GM23248 (cell line): ENCODE results near the gene BMPR1B. TPM values are rescaled to one million over a fixed set of nuclear protein-coding genes. Genes with fewer than 3 reads are reported as not detected.

Experiments used
- DNase-seq: peaks from one replicate; pipeline ENCODE4 v3.0.0-alpha.2; 2015
- H2AFZ ChIP-seq: fragments of 200-600 bp; sonication (generic); 2 replicates; pipeline ENCODE4 v1.6.1; 2016; ENCODE audit warnings: antibody characterized with exemption
- H3F3A ChIP-seq: fragments of 200-600 bp; sonication (generic); 2 replicates; pipeline ENCODE4 v1.6.1; 2016; ENCODE audit warnings: mild to moderate bottlenecking, antibody characterized with exemption, mixed run types; ENCODE audit not compliant: insufficient read depth
- H3K27ac ChIP-seq: fragments of 200-600 bp; sonication (generic); 2 replicates; pipeline ENCODE4 v1.5.1; 2016; ENCODE audit warnings: mild to moderate bottlenecking
- H3K27me3 ChIP-seq: fragments of 200-600 bp; sonication (generic); replicated peaks from 2 replicates; pipeline ENCODE4 v1.6.1; 2016; ENCODE audit warnings: mild to moderate bottlenecking; ENCODE audit not compliant: insufficient read depth
- H3K36me3 ChIP-seq: fragments of 200-600 bp; sonication (generic); 2 replicates; pipeline ENCODE4 v1.6.1; 2016; ENCODE audit warnings: low read depth, mild to moderate bottlenecking
- H3K4me1 ChIP-seq: fragments of 200-600 bp; sonication (generic); 2 replicates; pipeline ENCODE4 v1.6.1; 2016; ENCODE audit warnings: mild to moderate bottlenecking; ENCODE audit not compliant: insufficient read depth
- H3K4me2 ChIP-seq: fragments of 200-600 bp; sonication (generic); one replicate; pipeline ENCODE4 v1.6.1; 2016; ENCODE audit warnings: mild to moderate bottlenecking; ENCODE audit not compliant: unreplicated experiment
- H3K4me3 ChIP-seq: fragments of 200-600 bp; sonication (generic); 2 replicates; pipeline ENCODE4 v1.5.1; 2016; ENCODE audit warnings: mild to moderate bottlenecking
- H3K79me2 ChIP-seq: fragments of 200-600 bp; sonication (generic); 2 replicates; pipeline ENCODE4 v1.6.1; 2016; ENCODE audit warnings: mild to moderate bottlenecking; ENCODE audit not compliant: insufficient read depth
- H3K9ac ChIP-seq: fragments of 200-600 bp; sonication (generic); 2 replicates; pipeline ENCODE4 v1.6.1; 2016; ENCODE audit warnings: mild to moderate bottlenecking
- H3K9me2 ChIP-seq: fragments of 200-600 bp; sonication (generic); 2 replicates; pipeline ENCODE4 v1.6.1; 2016; ENCODE audit warnings: mixed run types, mild to moderate bottlenecking, moderate library complexity; ENCODE audit not compliant: insufficient read depth
- H3K9me3 ChIP-seq: fragments of 200-600 bp; sonication (generic); one replicate; pipeline ENCODE4 v1.6.1; 2017; ENCODE audit warnings: low read depth
- H4K20me1 ChIP-seq: fragments of 200-600 bp; sonication (generic); 2 replicates; pipeline ENCODE4 v1.6.0; 2016; ENCODE audit not compliant: insufficient read depth
- EZH2 ChIP-seq: fragments of 200-600 bp; sonication (generic); IDR thresholded peaks from 2 replicates; pipeline ENCODE4 v1.6.1; 2018; ENCODE audit warnings: antibody characterized with exemption, mild to moderate bottlenecking; ENCODE audit not compliant: insufficient read depth, poor library complexity, severe bottlenecking
- EZH2phosphoT487 ChIP-seq: fragments of 200-600 bp; sonication (generic); IDR thresholded peaks from 2 replicates; pipeline ENCODE4 v1.6.1; 2018; ENCODE audit warnings: antibody characterized with exemption, moderate library complexity, mild to moderate bottlenecking, low read depth; ENCODE audit not compliant: insufficient read depth
- WGBS, 2 experiments: methylation state at CpG; one replicate each; pipeline ENCODE4 v1.1.6; 2015 to 2017; ENCODE audit warnings: low lambda C conversion rate in 2 of 2, low coverage in 1 of 2; ENCODE audit errors: missing lambda C conversion rate in 2 of 2; 5-methylcytosine and 5-hydroxymethylcytosine counted together
- in situ Hi-C: fragments of 300-500 bp; cut with MboI; formaldehyde crosslinking; loops from 2 replicates; pipeline ENCODE4 v1.15.0; 2020
- polyA plus RNA-seq: library from polyadenylated mRNA; unstranded; fragments of >200 nt; fragmentation: Nextera tagmentation; extraction: Ambion mirVana; gene quantifications from 2 replicates; pipeline ENCODE4 v1.2.1, GENCODE V29; 2016
- total RNA-seq: library from RNA; depleted of rRNA; stranded (reverse); fragments of >200 nt; shearing (Covaris generic); gene quantifications from 2 replicates; pipeline ENCODE4 v1.2.3, GENCODE V29; 2014

Gene BMPR1B
- total and polyA plus RNA-seq, 2 experiments from 2014 or later = 0.60 to 0.76 TPM

DNA sequence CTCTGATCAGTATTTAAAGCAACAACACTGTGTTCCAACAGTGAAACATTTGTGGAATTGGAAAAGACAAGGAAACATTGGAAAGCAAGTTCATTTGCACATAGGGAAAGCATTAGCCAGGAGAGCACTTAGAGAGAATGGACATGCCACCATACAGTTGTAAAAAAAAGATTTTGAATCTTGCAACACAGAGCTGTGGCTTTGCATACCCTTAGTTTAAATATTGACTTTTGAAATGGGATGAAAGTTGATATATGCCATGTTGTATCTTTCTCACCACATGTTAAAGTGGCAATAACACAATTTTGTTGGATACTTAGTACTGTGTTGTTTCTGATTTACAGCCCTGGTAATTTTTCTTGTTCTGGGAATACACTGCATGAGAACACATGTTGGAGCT is 208.1 kb downstream of the BMPR1B start:
- in situ Hi-C loops = no loop called here
- Histone ChIP-seq H3K4me1 (no peaks in the 10 kb centered on the region), H2AFZ (no peak overlapping the region), H3K9me3 (no peaks in the 10 kb centered on the region), H3K79me2 (no peaks in the 10 kb centered on the region), H3K9ac (no peak overlapping the region), H3F3A (no peaks in the 10 kb centered on the region), H3K9me2 (no peaks in the 10 kb centered on the region), H3K36me3 (no peaks in the 10 kb centered on the region), H3K4me2 (no peak overlapping the region), H3K27ac (no peak overlapping the region), H4K20me1 (no peaks in the 10 kb centered on the region), H3K4me3 (no peak overlapping the region), H3K27me3 (no peaks in the 10 kb centered on the region)
- DNase-seq = no peak
- no peak for TF ChIP-seq EZH2phosphoT487
- no peak for TF ChIP-seq EZH2

GRCh38 chr4:94968493-94968892 is 210.7 kb downstream of the BMPR1B start:
- H4K20me1 ChIP-seq = no peaks in the 10 kb centered on the region
- no peak overlapping the region for H3K9ac ChIP-seq
- in situ Hi-C loops = no loop called here
- H3F3A ChIP-seq = no peaks in the 10 kb centered on the region
- no peak overlapping the region for H3K4me2 ChIP-seq
- H3K4me3 ChIP-seq = no peak overlapping the region
- H3K36me3 ChIP-seq = no peaks in the 10 kb centered on the region
- no peak overlapping the region for H3K27ac ChIP-seq
- TF ChIP-seq EZH2 = no peak
- no peak for TF ChIP-seq EZH2phosphoT487
- no peak for DNase-seq
- H3K4me1 ChIP-seq = no peaks in the 10 kb centered on the region
- no peaks in the 10 kb centered on the region for H3K79me2 ChIP-seq
- no peaks in the 10 kb centered on the region for H3K27me3 ChIP-seq
- H3K9me2 ChIP-seq = no peaks in the 10 kb centered on the region
- H2AFZ ChIP-seq = no peak overlapping the region
- H3K9me3 ChIP-seq = no peaks in the 10 kb centered on the region
- 63 to 64% methylated on average over 4 of the region's 4 CpGs for WGBS, 2 experiments

GRCh38 chr4:94970650-94971049 is 212.9 kb downstream of the BMPR1B start:
- 91 to 100% methylated on average over 1 of the region's 1 CpG for WGBS, 2 experiments
- H3K4me3 ChIP-seq = no peak overlapping the region
- H3K9me3 ChIP-seq = no peaks in the 10 kb centered on the region
- H3F3A ChIP-seq = no peaks in the 10 kb centered on the region
- in situ Hi-C loops = no loop called here
- H4K20me1 ChIP-seq = no peaks in the 10 kb centered on the region
- no peak overlapping the region for H3K27ac ChIP-seq
- no peak overlapping the region for H3K9ac ChIP-seq
- no peaks in the 10 kb centered on the region for H3K79me2 ChIP-seq
- DNase-seq = no peak
- no peaks in the 10 kb centered on the region for H3K9me2 ChIP-seq
- no peak overlapping the region for H2AFZ ChIP-seq
- peaks cover 10% of the 10 kb centered on the region for H3K4me1 ChIP-seq
- TF ChIP-seq EZH2 = no peak
- no peak for TF ChIP-seq EZH2phosphoT487
- H3K4me2 ChIP-seq = no peak overlapping the region
- no peaks in the 10 kb centered on the region for H3K36me3 ChIP-seq
- H3K27me3 ChIP-seq = no peaks in the 10 kb centered on the region

- Histone ChIP-seq H3K27ac (peak overlapping the region; percentile 41; the same call in 1 of the 2 replicates), H2AFZ (peak overlapping the region; percentile 71), H3K4me1 (peaks cover 21% of the 10 kb centered on the region), H3K4me3 (peak overlapping the region; percentile 61), H3K9me2 (no peaks in the 10 kb centered on the region), H3F3A (peaks cover 13% of the 10 kb centered on the region; the same call in 1 of the 2 replicates), H3K79me2 (no peaks in the 10 kb centered on the region), H3K9me3 (no peaks in the 10 kb centered on the region), H4K20me1 (no peaks in the 10 kb centered on the region), H3K27me3 (no peaks in the 10 kb centered on the region), H3K9ac (peak overlapping the region; percentile 27; the same call in 1 of the 2 replicates), H3K36me3 (no peaks in the 10 kb centered on the region), H3K4me2 (peak overlapping the region; percentile 90)
- WGBS, 2 experiments = 11 to 25% methylated on average over 3 of the region's 3 CpGs
- in situ Hi-C loops = no loop called here
- peak; percentile 82 for DNase-seq
- TF ChIP-seq EZH2phosphoT487 (no peak), EZH2 (no peak)
These were observed 217.0 kb downstream of the BMPR1B start for GRCh38 chr4:94974773-94975172.

GRCh38 chr4:94976371-94977011 is 218.7 kb downstream of the BMPR1B start:
- Histone ChIP-seq H3K27me3 (no peaks in the 10 kb centered on the region), H3K4me2 (peak overlapping the region; percentile 29), H3K4me3 (0 out of 2 replicates have a peak overlapping the region, but pooled peaks have one; percentile 33), H3K79me2 (no peaks in the 10 kb centered on the region), H3K27ac (peak overlapping the region; percentile 37; the same call in 1 of the 2 replicates), H3K4me1 (peaks cover 21% of the 10 kb centered on the region), H3K9ac (no peak overlapping the region), H4K20me1 (no peaks in the 10 kb centered on the region), H2AFZ (no peak overlapping the region), H3F3A (peaks cover 16% of the 10 kb centered on the region; the same call in 1 of the 2 replicates), H3K9me3 (no peaks in the 10 kb centered on the region), H3K9me2 (no peaks in the 10 kb centered on the region), H3K36me3 (no peaks in the 10 kb centered on the region)
- 3 to 4% methylated on average over 1 of the region's 1 CpG for WGBS, 2 experiments
- peak; percentile 93 for DNase-seq
- TF ChIP-seq EZH2 (no peak), EZH2phosphoT487 (no peak)
- in situ Hi-C loops = no loop called here
